ENCODE results near the gene USP50. TPM values are rescaled to one million over a fixed set of nuclear protein-coding genes. Genes with fewer than 3 reads are reported as not detected.
"Not testable (repeated sequence)": the region's sequence is repeated elsewhere in the genome, so short reads cannot be mapped to it uniquely, and the experiment has no call there.

The USP50 gene
- total RNA-seq, 1 experiment from 2014 or later, result not detected

- DNase-seq (ENCODE audit: low read depth), result not testable (repeated sequence)
These were observed 40.8 kb downstream of the USP50 start for GRCh38 chr15:50505656-50506055.

- DNase-seq (ENCODE audit: low read depth), result no peak
These were observed 43.3 kb downstream of the USP50 start for GRCh38 chr15:50503144-50503543.

- no peak for DNase-seq (ENCODE audit: low read depth)
These were observed 44.7 kb downstream of the USP50 start for GRCh38 chr15:50501815-50502214.

GRCh38 chr15:50500352-50500751 lies 46.1 kb downstream of the USP50 start:
- no peak for DNase-seq (ENCODE audit: low read depth)

- no peak for DNase-seq (ENCODE audit: low read depth)
These were observed 49.8 kb downstream of the USP50 start for GRCh38 chr15:50496692-50497091.

GRCh38 chr15:50494547-50494946 lies 51.9 kb downstream of the USP50 start:
- DNase-seq (ENCODE audit: low read depth), result not testable (repeated sequence)

GRCh38 chr15:50493625-50494024 lies 52.8 kb downstream of the USP50 start:
- DNase-seq (ENCODE audit: low read depth), result no peak

- no peak for DNase-seq (ENCODE audit: low read depth)
These were observed 59.2 kb downstream of the USP50 start for GRCh38 chr15:50487287-50487686.

- DNase-seq (ENCODE audit: low read depth), result no peak
These were observed 61.1 kb downstream of the USP50 start for GRCh38 chr15:50485389-50485788.

- no peak for DNase-seq (ENCODE audit: low read depth)
These were observed 61.7 kb downstream of the USP50 start for GRCh38 chr15:50484781-50485180.

- no peak for DNase-seq (ENCODE audit: low read depth)
These were observed 70.3 kb downstream of the USP50 start for GRCh38 chr15:50476143-50476542.

GRCh38 chr15:50471072-50471471 lies 75.4 kb downstream of the USP50 start:
- DNase-seq (ENCODE audit: low read depth), result no peak

GRCh38 chr15:50463423-50464358 lies 82.8 kb downstream of the USP50 start:
- DNase-seq (ENCODE audit: low read depth), result no peak

GRCh38 chr15:50458348-50459112 lies 87.9 kb downstream of the USP50 start:
- DNase-seq (ENCODE audit: low read depth), result no peak

GRCh38 chr15:50452927-50453326 lies 93.5 kb downstream of the USP50 start:
- DNase-seq (ENCODE audit: low read depth), result no peak

Other genes starting within 250 kb of the USP50 start
- gene GABPB1, start 191.5 kb downstream of the USP50 start, total RNA-seq (2014; rRNA removed; shearing (Covaris generic)), result 67.2 and 78.1 TPM in 2 replicates
- gene USP8, start 122.3 kb downstream of the USP50 start, total RNA-seq (2014; rRNA removed; shearing (Covaris generic)), result 65.2 and 74.4 TPM in 2 replicates
- gene TRPM7, start 140.1 kb upstream of the USP50 start, total RNA-seq (2014; rRNA removed; shearing (Covaris generic)), result 31.8 and 36.4 TPM in 2 replicates
- gene SPPL2A, start 219.0 kb upstream of the USP50 start, total RNA-seq (2014; rRNA removed; shearing (Covaris generic)), result 117 and 125 TPM in 2 replicates